GM21515 (cell line): ENCODE measurements around the gene MXD4.

ENCODE experiments used
- ATAC-seq: cut with Tn5 transposase; IDR thresholded peaks from one replicate; pipeline ENCODE4 v1.9.1; 2021; ENCODE audit not compliant: unreplicated experiment

MXD4 gene

GRCh38 chr4:2253160-2254084 lies 8.5 kb downstream of the MXD4 start:
- ATAC-seq, result no peak

DNA sequence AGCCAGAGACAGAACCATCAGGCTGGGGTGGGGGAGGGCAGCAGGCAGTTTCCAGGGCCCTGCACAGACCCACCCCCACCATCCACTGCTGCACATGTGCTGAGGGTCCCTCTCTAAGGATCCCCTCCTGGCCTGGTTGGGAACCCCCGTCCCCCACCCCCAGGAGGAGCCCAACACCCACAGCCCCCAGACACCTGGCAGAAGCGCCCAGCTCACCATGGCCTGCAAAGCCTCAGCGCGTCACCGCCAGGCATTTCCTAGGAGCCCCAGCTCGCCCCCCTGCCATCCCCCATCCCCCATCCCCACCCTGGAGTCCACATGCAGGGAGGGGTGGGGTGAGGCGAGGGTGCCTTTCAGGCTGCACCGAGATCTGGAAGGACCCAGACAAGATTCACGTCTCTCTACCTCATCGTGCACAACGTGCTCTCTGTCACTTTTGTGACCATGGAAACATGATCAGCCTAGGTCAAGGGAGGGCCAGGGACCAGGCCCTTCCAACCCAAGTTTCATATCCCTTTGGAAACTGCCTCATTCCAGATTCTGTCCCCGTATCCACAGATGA lies 9.3 kb downstream of the MXD4 start:
- ATAC-seq, result no peak

DNA sequence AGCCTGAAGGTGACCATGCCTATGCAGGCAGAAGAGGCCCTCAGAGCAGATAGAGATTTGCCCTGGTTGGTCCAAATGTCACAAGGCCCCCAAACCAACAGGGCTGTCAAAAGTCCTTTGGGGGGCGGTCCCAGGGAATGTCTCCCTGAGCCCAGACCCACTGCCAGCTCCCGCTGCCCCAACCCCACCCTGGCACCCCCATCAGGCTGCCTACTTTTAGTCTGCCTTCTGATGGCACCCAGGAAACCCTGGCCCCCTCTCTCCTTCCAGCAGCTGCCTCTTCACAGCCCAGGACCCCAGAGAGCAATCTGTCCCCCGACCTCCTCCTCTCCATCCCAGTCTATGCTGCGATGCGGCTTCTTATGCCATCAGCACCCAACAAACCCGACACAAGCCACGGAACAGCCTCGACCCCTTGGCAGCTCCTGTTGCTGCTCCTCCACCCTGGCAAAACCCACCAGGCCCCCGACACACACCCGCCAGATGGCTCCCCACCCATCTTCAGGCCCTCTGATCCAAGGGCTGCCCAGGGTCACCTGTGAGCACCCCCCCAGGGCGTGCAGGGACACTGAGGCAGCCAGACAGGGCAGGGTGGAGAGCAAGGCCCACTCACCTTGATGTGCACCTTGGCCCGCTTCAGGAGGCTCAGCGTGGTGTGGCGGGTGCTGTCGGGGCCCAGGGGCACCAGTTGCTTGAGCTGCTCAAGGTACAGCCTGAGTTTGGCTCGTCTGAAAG lies 9.9 kb downstream of the MXD4 start:
- ATAC-seq, result no peak

DNA sequence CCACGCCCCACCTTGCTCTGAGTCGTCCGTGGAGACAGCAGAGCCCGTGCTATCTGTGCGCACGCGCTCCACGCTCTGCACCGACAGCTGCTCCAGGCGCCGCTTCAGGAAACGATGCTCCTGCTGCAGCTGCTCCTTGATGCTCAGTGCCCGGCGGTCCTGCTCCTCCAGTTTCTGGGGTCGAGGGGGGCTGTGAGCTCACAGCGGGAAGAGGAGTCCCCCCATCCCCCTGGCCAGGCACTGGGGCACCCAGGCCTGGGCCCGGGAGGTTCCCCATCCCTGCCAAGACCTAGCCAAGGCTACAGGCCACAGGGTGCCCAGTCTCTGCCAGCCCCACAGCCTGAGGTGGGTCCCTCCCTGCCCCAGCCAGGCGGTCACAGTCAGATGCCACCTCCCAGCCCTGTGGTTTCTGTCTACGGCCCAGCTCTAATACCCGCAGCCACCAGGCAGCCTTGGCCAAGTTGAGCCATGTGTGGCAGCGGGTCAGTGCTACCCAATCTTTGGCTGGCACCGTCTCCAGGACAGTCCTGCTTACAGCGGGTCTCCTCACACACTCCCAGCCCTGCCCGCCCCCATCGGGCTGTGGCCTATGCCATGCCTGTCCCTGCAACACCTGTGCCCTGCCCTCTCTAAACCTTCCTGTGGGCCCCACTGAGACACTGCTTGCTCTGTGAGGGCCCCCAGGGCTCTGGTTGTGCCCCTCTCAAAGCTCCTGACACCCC lies 10.7 kb downstream of the MXD4 start:
- ATAC-seq, result no peak

DNA sequence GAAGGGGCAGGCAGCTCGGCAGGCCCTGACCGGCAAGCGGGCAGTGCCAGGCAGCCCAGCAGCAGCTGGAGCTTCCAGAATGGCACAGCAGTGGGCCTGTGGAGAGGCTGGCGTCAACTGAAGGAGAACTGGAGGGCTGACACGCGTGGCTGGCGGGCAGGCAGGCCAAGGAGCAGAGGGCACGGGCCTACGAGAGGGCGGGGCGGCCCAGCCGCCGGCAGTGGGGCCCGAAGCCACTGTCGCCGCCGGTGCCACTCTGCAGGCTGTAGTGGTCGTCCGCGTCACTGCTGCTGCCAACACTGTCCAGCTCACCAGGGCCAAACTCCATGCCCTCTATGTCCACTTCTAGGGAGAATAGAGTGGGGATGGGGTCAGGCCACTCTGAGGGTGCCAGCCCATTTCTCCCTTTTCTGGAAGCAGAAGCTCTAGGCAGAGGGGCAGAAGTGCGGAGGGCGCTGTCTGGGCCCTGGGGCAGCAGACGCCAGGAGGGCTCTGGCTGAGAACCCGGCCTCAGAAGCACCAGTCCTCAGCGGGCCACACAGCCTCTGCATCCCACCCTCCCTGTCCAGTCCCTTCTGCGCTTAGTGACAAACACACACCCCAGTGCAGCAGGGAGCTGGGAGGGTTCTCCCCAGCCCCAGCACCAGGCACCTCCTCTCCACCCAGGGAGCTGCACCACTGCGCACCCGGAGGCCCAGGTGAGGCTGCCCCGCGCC lies 11.4 kb downstream of the MXD4 start:
- ATAC-seq, result no peak

GRCh38 chr4:2249526-2250356 lies 12.2 kb downstream of the MXD4 start:
- no peak for ATAC-seq

DNA sequence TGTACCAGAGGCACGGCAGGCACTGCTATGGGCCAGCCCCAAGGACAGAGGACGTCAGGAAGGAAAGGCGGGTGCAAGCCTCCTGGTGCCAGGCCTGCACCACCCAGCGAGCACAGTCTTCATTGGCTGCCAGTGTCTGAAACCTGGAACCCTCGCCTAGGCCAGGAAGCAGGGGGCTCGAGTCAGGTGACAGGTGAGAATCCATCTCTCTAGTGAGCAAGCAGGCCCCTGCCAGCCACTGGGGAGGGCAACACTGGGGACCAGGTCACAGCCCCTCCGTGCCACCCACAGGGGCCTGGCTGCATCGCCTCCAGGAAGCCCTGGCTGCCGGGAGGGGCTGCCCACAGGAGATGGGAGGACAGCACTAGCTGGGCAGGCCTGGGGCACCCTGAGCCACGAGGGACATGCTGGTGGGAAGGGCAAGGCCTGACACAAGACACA lies 13.1 kb downstream of the MXD4 start:
- ATAC-seq, result no peak

DNA sequence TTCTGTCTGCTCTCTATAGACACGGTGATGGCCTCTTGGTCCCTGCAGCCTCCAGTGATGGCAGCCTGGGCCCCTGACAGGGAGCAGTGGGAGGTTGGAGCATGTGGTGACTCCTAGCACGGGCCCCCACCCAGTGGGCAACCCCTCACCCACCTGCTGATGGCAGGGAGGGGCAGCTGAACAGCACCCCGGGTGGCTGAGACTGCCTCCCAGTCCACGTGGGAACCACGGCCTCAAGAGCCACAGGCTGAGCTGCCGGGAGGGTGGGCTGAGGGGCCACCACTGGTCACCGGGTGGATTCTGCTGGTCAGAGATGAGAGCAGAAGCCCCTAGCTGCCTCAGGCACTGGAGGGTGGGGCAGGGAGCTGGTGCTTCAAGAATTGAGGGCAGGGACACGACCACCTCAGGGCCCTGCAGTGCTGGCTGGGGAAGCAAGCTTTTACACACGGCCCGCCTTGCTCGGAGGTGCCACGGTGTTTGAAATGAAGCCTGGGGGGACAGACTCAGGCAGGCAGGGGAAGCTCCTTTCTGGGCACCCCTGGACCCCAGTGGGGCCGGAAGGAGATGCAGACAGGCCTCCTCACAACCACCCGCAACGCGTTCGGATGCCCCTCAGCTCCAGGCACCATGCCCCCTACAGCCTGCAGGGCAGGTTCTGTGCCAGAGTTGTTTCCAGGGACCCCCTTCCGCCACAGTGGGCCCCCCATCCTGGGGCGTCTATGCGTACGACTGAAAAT lies 13.7 kb downstream of the MXD4 start:
- ATAC-seq, result no peak

GRCh38 chr4:2247128-2248043 lies 14.5 kb downstream of the MXD4 start:
- ATAC-seq, result no peak

- ATAC-seq, result no peak
Observed at GRCh38 chr4:2246384-2247127, 15.4 kb downstream of the MXD4 start.

- ATAC-seq, result no peak
Observed at GRCh38 chr4:2245787-2246275, 16.1 kb downstream of the MXD4 start.

GRCh38 chr4:2245057-2245786 lies 16.7 kb downstream of the MXD4 start:
- ATAC-seq, result no peak

DNA sequence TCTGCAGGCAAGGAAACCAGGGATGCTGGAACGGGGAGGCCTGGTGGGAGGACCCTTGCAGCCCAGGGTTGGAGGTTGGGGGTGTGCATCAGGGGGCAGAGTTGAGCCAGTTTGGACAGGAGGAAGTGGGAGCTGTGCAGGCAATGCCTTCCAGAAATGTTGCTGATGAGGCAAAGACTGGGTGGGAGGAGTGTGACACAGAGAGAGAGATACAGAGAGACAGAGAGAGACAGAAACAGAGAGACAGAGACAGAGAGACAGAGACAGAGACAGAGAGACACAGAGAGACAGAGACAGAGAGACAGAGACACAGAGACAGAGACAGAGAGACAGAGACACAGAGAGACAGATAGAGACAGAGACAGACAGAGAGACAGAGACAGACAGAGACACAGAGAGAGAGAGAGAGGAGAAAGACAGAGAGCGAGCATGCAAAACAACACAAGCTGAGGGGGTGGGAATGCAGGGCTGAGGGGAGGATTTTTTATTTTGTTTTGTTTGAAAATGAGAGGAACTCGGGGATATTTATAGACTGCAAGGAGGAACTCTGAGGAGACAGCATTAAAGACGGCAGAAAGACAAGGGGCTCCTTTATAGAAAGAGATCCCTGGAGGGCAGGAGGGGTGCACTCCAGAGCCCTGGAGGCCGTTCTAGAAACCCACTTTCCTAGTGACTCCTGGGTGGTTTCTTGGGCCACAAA lies 18.1 kb downstream of the MXD4 start:
- ATAC-seq, result no peak

DNA sequence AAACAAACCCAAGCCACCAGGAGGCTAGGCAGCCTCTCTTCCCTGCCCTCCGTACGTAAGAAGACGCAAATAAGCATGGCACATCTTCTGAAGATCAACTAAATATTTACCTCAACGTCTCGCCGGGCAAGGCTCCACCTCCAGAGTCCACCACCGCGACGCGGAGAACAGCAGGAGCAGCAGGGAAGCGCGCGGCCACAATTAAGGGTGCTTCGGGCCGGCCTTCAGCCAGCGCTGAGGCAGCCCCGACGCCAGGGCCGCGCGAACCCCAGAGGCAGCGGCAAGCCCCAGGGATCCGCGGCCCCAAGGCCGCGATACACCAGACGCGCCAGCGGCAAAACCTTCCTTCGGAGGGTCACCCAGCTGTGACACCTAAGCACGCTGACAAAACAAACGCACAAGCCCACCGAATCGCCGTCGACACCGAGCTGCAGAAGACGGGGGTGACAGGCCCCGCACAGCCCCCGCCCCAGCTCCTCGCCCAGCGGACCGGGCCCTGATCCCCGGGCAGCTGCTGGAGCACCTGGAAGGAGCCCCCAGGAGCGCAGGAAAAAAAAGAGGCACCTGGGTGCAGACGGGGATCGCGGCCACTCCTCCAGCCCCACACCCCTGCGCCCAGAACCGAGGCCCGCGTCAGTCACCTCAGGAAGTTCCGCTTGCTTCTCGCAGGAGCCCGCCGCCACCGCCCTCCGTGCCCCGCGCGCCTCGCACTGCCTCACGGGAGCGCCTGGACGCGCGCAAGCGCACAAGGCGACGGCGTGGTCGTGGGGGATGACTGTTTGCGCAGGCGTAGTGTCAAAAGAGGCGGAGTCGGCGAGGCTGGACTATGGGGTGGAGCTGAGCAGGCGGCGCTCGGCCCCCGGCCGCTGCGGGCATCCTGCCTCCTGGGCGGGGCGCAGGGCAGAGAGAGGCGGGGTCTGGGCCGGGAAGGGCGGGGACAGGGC lies 20.2 kb downstream of the MXD4 start, which contains the start of the genes HAUS3 and POLN:
HAUS3 (minus strand) TSS at position 712 of the 944 bp plus-strand sequence. CDS start 1,175 bp downstream, outside the sequence.
POLN (minus strand) TSS at position 712 of the 944 bp plus-strand sequence. CDS start 12,890 bp downstream, outside the sequence.
- ATAC-seq, result peak; percentile 83
